ENCODE measurements around the gene HRH1.
"Not testable (repeated sequence)": the region's sequence is repeated elsewhere in the genome, so short reads cannot be mapped to it uniquely, and the experiment has no call there.

Gene HRH1

GRCh38 chr3:11250902-11251806, 96.9 kb downstream of the HRH1 start:
- DNase-seq (ENCODE audit: low read depth) = no peak
- TF ChIP-seq, protein P1, sequence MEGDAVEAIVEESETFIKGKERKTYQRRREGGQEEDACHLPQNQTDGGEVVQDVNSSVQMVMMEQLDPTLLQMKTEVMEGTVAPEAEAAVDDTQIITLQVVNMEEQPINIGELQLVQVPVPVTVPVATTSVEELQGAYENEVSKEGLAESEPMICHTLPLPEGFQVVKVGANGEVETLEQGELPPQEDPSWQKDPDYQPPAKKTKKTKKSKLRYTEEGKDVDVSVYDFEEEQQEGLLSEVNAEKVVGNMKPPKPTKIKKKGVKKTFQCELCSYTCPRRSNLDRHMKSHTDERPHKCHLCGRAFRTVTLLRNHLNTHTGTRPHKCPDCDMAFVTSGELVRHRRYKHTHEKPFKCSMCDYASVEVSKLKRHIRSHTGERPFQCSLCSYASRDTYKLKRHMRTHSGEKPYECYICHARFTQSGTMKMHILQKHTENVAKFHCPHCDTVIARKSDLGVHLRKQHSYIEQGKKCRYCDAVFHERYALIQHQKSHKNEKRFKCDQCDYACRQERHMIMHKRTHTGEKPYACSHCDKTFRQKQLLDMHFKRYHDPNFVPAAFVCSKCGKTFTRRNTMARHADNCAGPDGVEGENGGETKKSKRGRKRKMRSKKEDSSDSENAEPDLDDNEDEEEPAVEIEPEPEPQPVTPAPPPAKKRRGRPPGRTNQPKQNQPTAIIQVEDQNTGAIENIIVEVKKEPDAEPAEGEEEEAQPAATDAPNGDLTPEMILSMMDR (IDR thresholded peaks at IDR 0.05; ENCODE audit: control insufficient read depth, insufficient read depth, low read depth, low read length, missing control alignments) = no peak
- H3K4me3 ChIP-seq (ENCODE audit: control insufficient read depth, low read depth, low read length) = no peak overlapping the region

GRCh38 chr3:11251807-11252176, 97.5 kb downstream of the HRH1 start:
- TF ChIP-seq, protein P1 (IDR thresholded peaks at IDR 0.05; ENCODE audit: control insufficient read depth, insufficient read depth, low read depth, low read length, missing control alignments) = no peak
- no peak for DNase-seq (ENCODE audit: low read depth)
- H3K4me3 ChIP-seq (ENCODE audit: control insufficient read depth, low read depth, low read length) = no peak overlapping the region

- H3K4me3 ChIP-seq (ENCODE audit: control insufficient read depth, low read depth, low read length) = no peak overlapping the region
- no peak for DNase-seq (ENCODE audit: low read depth)
- TF ChIP-seq, protein P1 (IDR thresholded peaks at IDR 0.05; ENCODE audit: control insufficient read depth, insufficient read depth, low read depth, low read length, missing control alignments) = no peak
Observed at GRCh38 chr3:11254876-11255275, 100.6 kb downstream of the HRH1 start.

DNA sequence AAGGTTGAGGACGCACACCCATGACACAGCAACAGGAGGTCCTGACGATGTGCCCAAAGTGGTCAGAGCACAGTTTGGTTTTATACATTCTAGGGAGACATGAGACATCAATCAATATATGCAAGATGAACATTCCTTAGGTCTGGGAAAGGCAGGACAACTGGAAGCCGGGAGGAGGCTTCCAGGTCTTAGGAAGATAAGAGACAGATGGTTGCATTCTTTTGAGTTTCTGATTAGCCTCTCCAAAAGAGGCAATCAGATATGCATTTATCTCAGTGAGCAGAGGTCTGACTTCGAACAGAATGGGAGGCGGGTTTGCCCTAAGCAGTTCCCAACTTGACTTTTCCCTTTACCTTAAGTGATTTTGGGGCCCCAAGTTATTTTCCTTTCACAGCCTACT, 101.2 kb downstream of the HRH1 start:
- not testable (repeated sequence) for DNase-seq (ENCODE audit: low read depth); H3K4me3 ChIP-seq (ENCODE audit: control insufficient read depth, low read depth, low read length)

DNA sequence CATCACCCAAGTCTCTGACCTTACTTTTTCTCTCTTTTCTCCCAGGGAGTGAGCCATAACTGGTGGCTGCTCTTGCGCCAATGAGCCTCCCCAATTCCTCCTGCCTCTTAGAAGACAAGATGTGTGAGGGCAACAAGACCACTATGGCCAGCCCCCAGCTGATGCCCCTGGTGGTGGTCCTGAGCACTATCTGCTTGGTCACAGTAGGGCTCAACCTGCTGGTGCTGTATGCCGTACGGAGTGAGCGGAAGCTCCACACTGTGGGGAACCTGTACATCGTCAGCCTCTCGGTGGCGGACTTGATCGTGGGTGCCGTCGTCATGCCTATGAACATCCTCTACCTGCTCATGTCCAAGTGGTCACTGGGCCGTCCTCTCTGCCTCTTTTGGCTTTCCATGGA, 104.7 kb downstream of the HRH1 start:
- DNase-seq (ENCODE audit: low read depth) = no peak
- TF ChIP-seq, protein P1 (IDR thresholded peaks at IDR 0.05; ENCODE audit: control insufficient read depth, insufficient read depth, low read depth, low read length, missing control alignments) = no peak
- no peak overlapping the region for H3K4me3 ChIP-seq (ENCODE audit: control insufficient read depth, low read depth, low read length)

DNA sequence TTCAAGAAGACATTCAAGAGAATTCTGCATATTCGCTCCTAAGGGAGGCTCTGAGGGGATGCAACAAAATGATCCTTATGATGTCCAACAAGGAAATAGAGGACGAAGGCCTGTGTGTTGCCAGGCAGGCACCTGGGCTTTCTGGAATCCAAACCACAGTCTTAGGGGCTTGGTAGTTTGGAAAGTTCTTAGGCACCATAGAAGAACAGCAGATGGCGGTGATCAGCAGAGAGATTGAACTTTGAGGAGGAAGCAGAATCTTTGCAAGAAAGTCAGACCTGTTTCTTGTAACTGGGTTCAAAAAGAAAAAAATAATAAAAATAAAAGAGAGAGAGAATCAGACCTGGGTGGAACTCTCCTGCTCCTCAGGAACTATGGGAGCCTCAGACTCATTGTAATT, 106.2 kb downstream of the HRH1 start:
- no peak for DNase-seq (ENCODE audit: low read depth)
- H3K4me3 ChIP-seq (ENCODE audit: control insufficient read depth, low read depth, low read length) = no peak overlapping the region
- TF ChIP-seq, protein P1 (IDR thresholded peaks at IDR 0.05; ENCODE audit: control insufficient read depth, insufficient read depth, low read depth, low read length, missing control alignments) = no peak

GRCh38 chr3:11269007-11269406, 114.7 kb downstream of the HRH1 start:
- H3K4me3 ChIP-seq (ENCODE audit: control insufficient read depth, low read depth, low read length) = no peak overlapping the region
- DNase-seq (ENCODE audit: low read depth) = no peak
- TF ChIP-seq, protein P1 (IDR thresholded peaks at IDR 0.05; ENCODE audit: control insufficient read depth, insufficient read depth, low read depth, low read length, missing control alignments) = no peak
